Loucy (cell line): Measurements from ENCODE around the gene TTC24.

Source experiments
- H2AFZ ChIP-seq: fragments of 200-600 bp; sonication (generic); 2 replicates; pipeline ENCODE4 v1.6.0; 2016; ENCODE audit warnings: antibody characterized with exemption, mild to moderate bottlenecking, low read length, moderate library complexity
- H3F3A ChIP-seq: fragments of 200-600 bp; 2 replicates; pipeline ENCODE4 v1.6.0; 2016; ENCODE audit warnings: antibody characterized with exemption, low read depth, mild to moderate bottlenecking
- H3K27me3 ChIP-seq: fragments of 200-600 bp; sonication (generic); 2 replicates; pipeline ENCODE4 v1.6.1; 2014; ENCODE audit warnings: low read length, mild to moderate bottlenecking; ENCODE audit not compliant: insufficient read depth, poor library complexity, severe bottlenecking
- H3K36me3 ChIP-seq: fragments of 200-600 bp; sonication (generic); 2 replicates; pipeline ENCODE4 v1.6.1; 2016; ENCODE audit warnings: low read length; ENCODE audit not compliant: insufficient read depth
- H3K4me1 ChIP-seq: fragments of 200-600 bp; sonication (generic); 2 replicates; pipeline ENCODE4 v1.5.1; 2014; ENCODE audit warnings: low read length, mild to moderate bottlenecking; ENCODE audit not compliant: insufficient read depth, poor library complexity, severe bottlenecking
- H3K4me2 ChIP-seq: fragments of 200-600 bp; sonication (generic); 2 replicates; pipeline ENCODE4 v1.6.0; 2014; ENCODE audit warnings: antibody characterized with exemption, low read length, low read depth, mild to moderate bottlenecking; ENCODE audit not compliant: poor library complexity, severe bottlenecking
- H3K4me3 ChIP-seq: fragments of 200-600 bp; sonication (generic); 2 replicates; pipeline ENCODE4 v1.5.1; 2014; ENCODE audit warnings: low read length, mild to moderate bottlenecking, mixed read lengths; ENCODE audit not compliant: poor library complexity, severe bottlenecking
- H3K79me2 ChIP-seq: fragments of 200-600 bp; sonication (generic); 2 replicates; pipeline ENCODE4 v1.6.1; 2014; ENCODE audit warnings: low read length; ENCODE audit not compliant: insufficient read depth
- H3K9ac ChIP-seq: fragments of 200-600 bp; sonication (generic); 2 replicates; pipeline ENCODE4 v1.6.0; 2014; ENCODE audit warnings: mild to moderate bottlenecking, low read depth, low read length, moderate library complexity; ENCODE audit not compliant: poor library complexity, severe bottlenecking
- H3K9me2 ChIP-seq: fragments of 200-600 bp; sonication (generic); replicated peaks from 2 replicates; pipeline ENCODE4 v1.6.1; 2016; ENCODE audit warnings: low read depth, low read length, mixed read lengths
- H3K9me3 ChIP-seq: fragments of 200-600 bp; sonication (generic); 2 replicates; pipeline ENCODE4 v1.6.1; 2014; ENCODE audit warnings: mild to moderate bottlenecking, antibody characterized with exemption, low read length, low read depth; ENCODE audit not compliant: insufficient read depth
- H4K20me1 ChIP-seq: fragments of 200-600 bp; sonication (generic); 2 replicates; pipeline ENCODE4 v1.6.0; 2014; ENCODE audit warnings: antibody characterized with exemption, low read length, mild to moderate bottlenecking; ENCODE audit not compliant: insufficient read depth, poor library complexity, severe bottlenecking
- EZH2phosphoT487 ChIP-seq: fragments of 200-600 bp; IDR thresholded peaks from 2 replicates; pipeline ENCODE4 v1.6.1; 2018; ENCODE audit warnings: antibody characterized with exemption, mild to moderate bottlenecking, moderate library complexity, borderline replicate concordance
- TF ChIP-seq, protein P1 (sequence below): fragments of 200-600 bp; sonication (generic); conservative IDR thresholded peaks from 2 replicates; pipeline ENCODE4 v1.5.1; 2014; ENCODE audit warnings: mild to moderate bottlenecking, antibody characterized with exemption, low read length

The TTC24 gene

GRCh38 chr1:156626079-156626438 lies 46.5 kb downstream of the TTC24 start:
- Histone ChIP-seq H3K36me3 (no peaks in the 10 kb centered on the region), H3K79me2 (no peaks in the 10 kb centered on the region), H3K4me3 (no peak overlapping the region), H3F3A (no peaks in the 10 kb centered on the region), H3K9me2 (no peaks in the 10 kb centered on the region), H4K20me1 (no peaks in the 10 kb centered on the region), H3K9ac (no peak overlapping the region), H3K9me3 (no peaks in the 10 kb centered on the region), H3K4me2 (no peak overlapping the region), H3K27me3 (no peaks in the 10 kb centered on the region), H2AFZ (no peak overlapping the region), H3K4me1 (no peaks in the 10 kb centered on the region)
- no peak for TF ChIP-seq EZH2phosphoT487
- TF ChIP-seq, protein P1, sequence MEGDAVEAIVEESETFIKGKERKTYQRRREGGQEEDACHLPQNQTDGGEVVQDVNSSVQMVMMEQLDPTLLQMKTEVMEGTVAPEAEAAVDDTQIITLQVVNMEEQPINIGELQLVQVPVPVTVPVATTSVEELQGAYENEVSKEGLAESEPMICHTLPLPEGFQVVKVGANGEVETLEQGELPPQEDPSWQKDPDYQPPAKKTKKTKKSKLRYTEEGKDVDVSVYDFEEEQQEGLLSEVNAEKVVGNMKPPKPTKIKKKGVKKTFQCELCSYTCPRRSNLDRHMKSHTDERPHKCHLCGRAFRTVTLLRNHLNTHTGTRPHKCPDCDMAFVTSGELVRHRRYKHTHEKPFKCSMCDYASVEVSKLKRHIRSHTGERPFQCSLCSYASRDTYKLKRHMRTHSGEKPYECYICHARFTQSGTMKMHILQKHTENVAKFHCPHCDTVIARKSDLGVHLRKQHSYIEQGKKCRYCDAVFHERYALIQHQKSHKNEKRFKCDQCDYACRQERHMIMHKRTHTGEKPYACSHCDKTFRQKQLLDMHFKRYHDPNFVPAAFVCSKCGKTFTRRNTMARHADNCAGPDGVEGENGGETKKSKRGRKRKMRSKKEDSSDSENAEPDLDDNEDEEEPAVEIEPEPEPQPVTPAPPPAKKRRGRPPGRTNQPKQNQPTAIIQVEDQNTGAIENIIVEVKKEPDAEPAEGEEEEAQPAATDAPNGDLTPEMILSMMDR = no peak

GRCh38 chr1:156627313-156627880 lies 47.9 kb downstream of the TTC24 start:
- no peak overlapping the region for H3K9ac ChIP-seq
- no peaks in the 10 kb centered on the region for H3K36me3 ChIP-seq
- TF ChIP-seq EZH2phosphoT487 = no peak
- TF ChIP-seq, protein P1 = peak; percentile 87
- no peaks in the 10 kb centered on the region for H3F3A ChIP-seq
- no peaks in the 10 kb centered on the region for H3K9me2 ChIP-seq
- H3K4me2 ChIP-seq = no peak overlapping the region
- H3K79me2 ChIP-seq = no peaks in the 10 kb centered on the region
- H3K4me3 ChIP-seq = no peak overlapping the region
- H4K20me1 ChIP-seq = no peaks in the 10 kb centered on the region
- no peaks in the 10 kb centered on the region for H3K4me1 ChIP-seq
- no peak overlapping the region for H2AFZ ChIP-seq
- no peaks in the 10 kb centered on the region for H3K27me3 ChIP-seq
- no peaks in the 10 kb centered on the region for H3K9me3 ChIP-seq

- Histone ChIP-seq H3K4me2 (no peak overlapping the region), H3F3A (no peaks in the 10 kb centered on the region)
These were observed 50.4 kb downstream of the TTC24 start for GRCh38 chr1:156629823-156630449.

More at GRCh38 chr1:156629823-156630449, 50.4 kb downstream of the TTC24 start:
- H3K9me3 ChIP-seq = no peaks in the 10 kb centered on the region
- TF ChIP-seq, protein P1 = no peak
- TF ChIP-seq EZH2phosphoT487 = no peak
- no peak overlapping the region for H3K4me3 ChIP-seq
- no peaks in the 10 kb centered on the region for H3K27me3 ChIP-seq
- H3K79me2 ChIP-seq = no peaks in the 10 kb centered on the region
- H3K9me2 ChIP-seq = no peaks in the 10 kb centered on the region
- no peaks in the 10 kb centered on the region for H3K4me1 ChIP-seq
- H3K9ac ChIP-seq = no peak overlapping the region
- H4K20me1 ChIP-seq = no peaks in the 10 kb centered on the region
- no peak overlapping the region for H2AFZ ChIP-seq
- no peaks in the 10 kb centered on the region for H3K36me3 ChIP-seq
